Tibial nerve (tissue), 4 donors: ENCODE results near the gene UGT1A6. TPM values are rescaled to one million over a fixed set of nuclear protein-coding genes. Genes with fewer than 3 reads are reported as not detected.

ENCODE experiments used
- DNase-seq, 2 donors: peaks; one replicate each; pipeline ENCODE4 v3.0.0-alpha.2; 2019; ENCODE audit warnings: low spot score in 2 of 2
- H3K27ac ChIP-seq, 4 donors: fragments of 200-600 bp; sonication (generic) in 3 of 4; one replicate each; pipeline ENCODE4 v1.5.1; 2017 to 2019; ENCODE audit warnings: mild to moderate bottlenecking in 1 of 4
- H3K27me3 ChIP-seq, 2 donors: fragments of 200-600 bp; sonication (generic) in 1 of 2; one replicate each; pipeline versions ENCODE4 v1.5.1 to v1.6.0; 2017 to 2019
- H3K36me3 ChIP-seq, 3 donors: fragments of 200-600 bp; sonication (generic); one replicate each; pipeline ENCODE4 v1.5.1; 2018 to 2019
- H3K4me1 ChIP-seq, 4 donors: fragments of 200-600 bp; sonication (generic) in 3 of 4; one replicate each; pipeline ENCODE4 v1.5.1; 2017 to 2019
- H3K4me3 ChIP-seq, 4 donors: fragments of 200-600 bp; sonication (generic) in 3 of 4; one replicate each; pipeline ENCODE4 v1.5.1; 2017 to 2019; ENCODE audit warnings: mild to moderate bottlenecking in 1 of 4, moderate library complexity in 1 of 4
- H3K9me3 ChIP-seq, 4 donors: fragments of 200-600 bp; sonication (generic) in 3 of 4; one replicate each; pipeline ENCODE4 v1.5.1; 2017 to 2019
- EP300 ChIP-seq, 2 donors: sonication (generic); formaldehyde crosslinking; IDR thresholded peaks; one replicate each; pipeline ENCODE4 v1.6.1; 2017; ENCODE audit warnings: antibody characterized with exemption in 2 of 2, mild to moderate bottlenecking in 1 of 2
- POLR2A ChIP-seq, 2 donors: fragments of 450-650 bp; IDR thresholded peaks; one replicate each; pipeline ENCODE4 v1.6.1; 2017; ENCODE audit warnings: antibody characterized with exemption in 2 of 2, mild to moderate bottlenecking in 2 of 2, moderate library complexity in 2 of 2
- WGBS, 2 donors: methylation state at CpG; one replicate each; pipeline ENCODE4 v1.1.5; 2018; 5-methylcytosine and 5-hydroxymethylcytosine counted together
- total RNA-seq, 4 donors: library from RNA; depleted of rRNA; stranded (reverse); fragments of >200 nt; gene quantifications; one replicate each; pipeline ENCODE4 v1.1.0, GENCODE V29; 2016
- TF ChIP-seq, protein P1 (sequence below), 5 experiments: fragments of 200-600 bp in 3 of 5; fragments of 450-650 bp in 2 of 5; sonication (generic) in 3 of 5; IDR thresholded peaks; one replicate each; pipeline ENCODE4 v1.5.1; 2016 to 2019; ENCODE audit warnings: antibody characterized with exemption in 5 of 5, mild to moderate bottlenecking in 3 of 5, moderate library complexity in 2 of 5

UGT1A6 gene
- total RNA-seq, 4 donors from 2014 or later, result 0.39 TPM; not detected in 3

- Histone ChIP-seq H3K27me3 (no peaks in the 10 kb centered on the region), H3K36me3 (no peaks in the 10 kb centered on the region), H3K4me3 (no peak overlapping the region), H3K4me1 (no peaks in the 10 kb centered on the region), H3K27ac (no peak overlapping the region), H3K9me3 (no peaks in the 10 kb centered on the region)
- no peak for TF ChIP-seq POLR2A (IDR thresholded peaks at IDR 0.05)
- no peak for TF ChIP-seq EP300 (IDR thresholded peaks at IDR 0.05)
- TF ChIP-seq, protein P1, sequence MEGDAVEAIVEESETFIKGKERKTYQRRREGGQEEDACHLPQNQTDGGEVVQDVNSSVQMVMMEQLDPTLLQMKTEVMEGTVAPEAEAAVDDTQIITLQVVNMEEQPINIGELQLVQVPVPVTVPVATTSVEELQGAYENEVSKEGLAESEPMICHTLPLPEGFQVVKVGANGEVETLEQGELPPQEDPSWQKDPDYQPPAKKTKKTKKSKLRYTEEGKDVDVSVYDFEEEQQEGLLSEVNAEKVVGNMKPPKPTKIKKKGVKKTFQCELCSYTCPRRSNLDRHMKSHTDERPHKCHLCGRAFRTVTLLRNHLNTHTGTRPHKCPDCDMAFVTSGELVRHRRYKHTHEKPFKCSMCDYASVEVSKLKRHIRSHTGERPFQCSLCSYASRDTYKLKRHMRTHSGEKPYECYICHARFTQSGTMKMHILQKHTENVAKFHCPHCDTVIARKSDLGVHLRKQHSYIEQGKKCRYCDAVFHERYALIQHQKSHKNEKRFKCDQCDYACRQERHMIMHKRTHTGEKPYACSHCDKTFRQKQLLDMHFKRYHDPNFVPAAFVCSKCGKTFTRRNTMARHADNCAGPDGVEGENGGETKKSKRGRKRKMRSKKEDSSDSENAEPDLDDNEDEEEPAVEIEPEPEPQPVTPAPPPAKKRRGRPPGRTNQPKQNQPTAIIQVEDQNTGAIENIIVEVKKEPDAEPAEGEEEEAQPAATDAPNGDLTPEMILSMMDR (IDR thresholded peaks at IDR 0.05), result no peak
- 88 to 90% methylated on average over 6 of the region's 6 CpGs for WGBS, 2 donors
- no peak for DNase-seq
These were observed 117.7 kb downstream of the UGT1A6 start for GRCh38 chr2:233810385-233810784.

- no peaks in the 10 kb centered on the region for H3K27me3 ChIP-seq
- no peak for DNase-seq
- no peaks in the 10 kb centered on the region for H3K4me1 ChIP-seq
- no peak overlapping the region for H3K27ac ChIP-seq
- WGBS, 2 donors, result 63 to 78% methylated on average over 4 of the region's 4 CpGs
- H3K36me3 ChIP-seq, result no peaks in the 10 kb centered on the region
- no peaks in the 10 kb centered on the region for H3K9me3 ChIP-seq
- no peak overlapping the region for H3K4me3 ChIP-seq
- TF ChIP-seq, protein P1 (IDR thresholded peaks at IDR 0.05), result no peak
- TF ChIP-seq EP300 (IDR thresholded peaks at IDR 0.05) (no peak), POLR2A (IDR thresholded peaks at IDR 0.05) (no peak)
These were observed 118.4 kb downstream of the UGT1A6 start for GRCh38 chr2:233811087-233811486.

- Histone ChIP-seq H3K4me1 (no peaks in the 10 kb centered on the region), H3K27ac (no peak overlapping the region), H3K9me3 (no peaks in the 10 kb centered on the region), H3K4me3 (no peak overlapping the region), H3K36me3 (no peaks in the 10 kb centered on the region), H3K27me3 (no peaks in the 10 kb centered on the region)
- 87 to 90% methylated on average over 7 to 8 of the region's 8 CpGs for WGBS, 2 donors
- DNase-seq, result no peak
- TF ChIP-seq EP300 (IDR thresholded peaks at IDR 0.05) (no peak), POLR2A (IDR thresholded peaks at IDR 0.05) (no peak)
- TF ChIP-seq, protein P1 (IDR thresholded peaks at IDR 0.05), result no peak
These were observed 119.0 kb downstream of the UGT1A6 start for GRCh38 chr2:233811732-233812131.

DNA sequence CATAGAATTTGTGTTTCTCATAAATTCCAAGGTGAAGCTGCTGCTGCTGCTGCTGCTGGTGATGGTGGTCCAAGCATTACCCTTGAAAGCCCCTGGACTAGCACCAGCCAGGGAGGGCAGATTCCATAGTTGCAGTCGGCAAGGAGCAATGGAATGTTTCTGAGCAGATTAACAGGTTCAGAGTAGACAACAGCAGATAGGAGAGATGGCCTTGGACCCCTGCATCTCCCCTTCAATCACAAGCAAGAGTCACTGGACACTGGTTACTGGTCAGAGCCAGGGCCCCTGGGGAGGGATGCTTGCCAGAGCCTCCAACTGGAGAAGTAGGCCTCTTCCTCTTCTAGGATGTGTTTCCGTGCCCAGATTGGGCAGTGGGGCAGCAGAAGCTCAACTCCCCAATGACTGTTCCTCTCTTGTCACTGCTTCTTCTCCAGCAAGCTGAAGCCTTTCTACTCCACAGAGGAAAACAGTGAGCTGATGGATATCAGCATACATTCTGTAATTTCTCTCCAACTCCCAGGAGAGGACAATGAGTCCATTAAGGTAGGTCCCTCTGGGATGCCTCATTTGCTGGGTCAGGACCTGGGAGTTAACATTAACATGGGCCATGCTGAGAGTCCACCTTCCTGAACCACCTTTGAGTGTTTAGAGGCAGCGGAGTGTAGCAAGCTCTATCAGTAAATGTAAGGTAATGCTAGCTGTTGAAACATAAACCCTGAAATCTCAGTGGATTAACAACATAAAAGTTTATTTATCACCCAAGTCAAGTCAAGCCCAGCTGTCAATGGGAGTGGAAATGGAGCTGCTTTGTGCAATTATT, 120.8 kb downstream of the UGT1A6 start:
- H3K36me3 ChIP-seq, result no peaks in the 10 kb centered on the region
- H3K4me1 ChIP-seq, result no peaks in the 10 kb centered on the region
- H3K9me3 ChIP-seq, result no peaks in the 10 kb centered on the region
- no peaks in the 10 kb centered on the region for H3K27me3 ChIP-seq
- H3K4me3 ChIP-seq, result no peak overlapping the region
- H3K27ac ChIP-seq, result no peak overlapping the region
- no peak for TF ChIP-seq EP300 (IDR thresholded peaks at IDR 0.05)
- TF ChIP-seq, protein P1 (IDR thresholded peaks at IDR 0.05), result no peak
- DNase-seq, result no peak
- 76 to 80% methylated on average over 3 of the region's 3 CpGs for WGBS, 2 donors

DNA sequence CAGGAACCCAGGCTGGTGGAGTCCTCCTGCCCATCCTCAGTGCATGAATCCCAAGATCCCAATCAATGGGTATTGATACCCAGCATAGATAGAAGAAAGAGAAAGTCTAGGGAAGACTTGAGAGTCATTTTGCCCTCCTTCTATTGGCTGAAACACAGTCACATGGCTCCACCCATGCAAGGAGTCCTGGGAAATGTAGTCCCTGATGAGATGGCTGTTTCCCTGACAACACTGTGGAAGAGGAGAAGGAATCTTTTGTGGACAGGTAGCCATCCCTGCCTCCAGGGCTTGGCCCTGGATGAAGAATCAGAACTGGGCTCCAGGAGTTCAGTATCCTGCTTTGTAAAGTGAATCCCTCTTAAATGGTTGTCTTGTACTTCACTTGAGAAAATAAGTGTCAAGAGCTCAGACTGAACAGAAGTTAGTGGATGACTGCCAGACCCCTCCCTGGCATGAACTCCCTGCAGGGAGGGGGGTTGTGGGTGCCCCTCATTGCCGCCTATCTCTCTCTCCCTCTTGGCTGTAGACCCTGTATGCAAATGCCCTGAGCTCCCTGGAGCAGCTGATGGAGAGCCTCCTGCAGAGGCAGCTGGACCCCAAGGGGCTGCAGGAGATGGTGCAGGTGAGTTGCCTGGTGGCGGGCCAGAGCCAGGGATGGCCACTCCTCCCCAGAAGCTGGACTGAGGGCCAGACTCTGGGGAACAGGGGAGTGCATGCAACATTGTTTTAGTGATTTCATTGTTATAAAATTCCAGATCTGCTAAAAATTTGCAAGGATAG, 121.6 kb downstream of the UGT1A6 start:
- no peaks in the 10 kb centered on the region for H3K9me3 ChIP-seq
- DNase-seq, result no peak

More for the DNA sequence above, 121.6 kb downstream of the UGT1A6 start:
- H3K4me3 ChIP-seq, result no peak overlapping the region
- H3K27ac ChIP-seq, result no peak overlapping the region
- no peak for TF ChIP-seq POLR2A (IDR thresholded peaks at IDR 0.05)
- no peak for TF ChIP-seq EP300 (IDR thresholded peaks at IDR 0.05)
- TF ChIP-seq, protein P1 (IDR thresholded peaks at IDR 0.05), result no peak
- H3K27me3 ChIP-seq, result no peaks in the 10 kb centered on the region
- WGBS, 2 donors, result 75 to 78% methylated on average over 1 to 2 of the region's 2 CpGs
- H3K4me1 ChIP-seq, result no peaks in the 10 kb centered on the region
- H3K36me3 ChIP-seq, result no peaks in the 10 kb centered on the region
